Lower leg skin (tissue), 3 donors: ENCODE results near the gene ATP9B.

ENCODE experiments used
- CTCF ChIP-seq, 3 donors: fragments of 450-650 bp; IDR thresholded peaks; one replicate each; pipeline ENCODE4 v1.5.1; 2016; ENCODE audit warnings: antibody characterized with exemption in 3 of 3, mild to moderate bottlenecking in 3 of 3, moderate library complexity in 2 of 3
- POLR2A ChIP-seq, 2 donors: fragments of 450-650 bp; IDR thresholded peaks; one replicate each; pipeline ENCODE4 v1.6.1; 2016 to 2017; ENCODE audit warnings: antibody characterized with exemption in 2 of 2, mild to moderate bottlenecking in 1 of 2, moderate library complexity in 1 of 2

- TF ChIP-seq CTCF (IDR thresholded peaks at IDR 0.05): no peak
- TF ChIP-seq POLR2A (IDR thresholded peaks at IDR 0.05): no peak
Measured at GRCh38 chr18:79395761-79396404, 326.7 kb downstream of the ATP9B start, which contains the start of gene NFATC1.
